IPS-18c (cell line): ENCODE results near the gene CDKN2AIPNL.
"Not testable (repeated sequence)": the region's sequence is repeated elsewhere in the genome, so short reads cannot be mapped to it uniquely, and the experiment has no call there.

ENCODE experiments used
- H3K4me3 ChIP-seq: 2 replicates; pipeline ENCODE4 v1.7.0; 2013; ENCODE audit warnings: low read depth, mild to moderate bottlenecking, low read length, moderate library complexity; ENCODE audit not compliant: insufficient read depth
- H3K9me3 ChIP-seq: one replicate; pipeline ENCODE4 v1.6.1; 2013; ENCODE audit warnings: mild to moderate bottlenecking, low read length, moderate library complexity; ENCODE audit not compliant: control insufficient read depth, insufficient read depth

The CDKN2AIPNL gene

DNA sequence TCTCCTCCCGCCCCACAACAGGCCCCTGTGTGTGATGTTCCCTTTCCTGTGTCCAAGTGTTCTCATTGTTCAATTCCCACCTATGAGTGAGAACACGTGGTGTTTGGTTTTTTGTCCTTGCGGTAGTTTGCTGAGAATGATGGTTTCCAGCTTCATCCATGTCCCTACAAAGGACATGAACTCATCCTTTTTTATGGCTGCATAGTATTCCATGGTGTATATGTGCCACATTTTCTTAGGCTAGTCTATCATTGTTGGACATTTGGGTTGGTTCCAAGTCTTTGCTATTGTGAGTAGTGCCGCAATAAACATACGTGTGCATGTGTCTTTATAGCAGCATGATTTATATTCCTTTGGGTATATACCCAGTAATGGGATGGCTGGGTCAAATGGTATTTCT lies 38.0 kb downstream of the CDKN2AIPNL start:
- not testable (repeated sequence) for H3K9me3 ChIP-seq, H3K4me3 ChIP-seq

- Histone ChIP-seq H3K4me3 (peak overlapping the region; percentile 98), H3K9me3 (peaks cover 3% of the 10 kb centered on the region)
Observed at GRCh38 chr5:134371834-134372340, 39.8 kb downstream of the CDKN2AIPNL start.

GRCh38 chr5:134370871-134371833 lies 40.5 kb downstream of the CDKN2AIPNL start, which contains the start of gene UBE2B:
TSS of gene UBE2B (plus strand) at chr5:134371569. CDS start at chr5:134371596, 27 bp downstream.
- Histone ChIP-seq H3K4me3 (peak within 1 kb of the TSS; percentile 98), H3K9me3 (peaks cover 3% of the 10 kb centered on the region)

DNA sequence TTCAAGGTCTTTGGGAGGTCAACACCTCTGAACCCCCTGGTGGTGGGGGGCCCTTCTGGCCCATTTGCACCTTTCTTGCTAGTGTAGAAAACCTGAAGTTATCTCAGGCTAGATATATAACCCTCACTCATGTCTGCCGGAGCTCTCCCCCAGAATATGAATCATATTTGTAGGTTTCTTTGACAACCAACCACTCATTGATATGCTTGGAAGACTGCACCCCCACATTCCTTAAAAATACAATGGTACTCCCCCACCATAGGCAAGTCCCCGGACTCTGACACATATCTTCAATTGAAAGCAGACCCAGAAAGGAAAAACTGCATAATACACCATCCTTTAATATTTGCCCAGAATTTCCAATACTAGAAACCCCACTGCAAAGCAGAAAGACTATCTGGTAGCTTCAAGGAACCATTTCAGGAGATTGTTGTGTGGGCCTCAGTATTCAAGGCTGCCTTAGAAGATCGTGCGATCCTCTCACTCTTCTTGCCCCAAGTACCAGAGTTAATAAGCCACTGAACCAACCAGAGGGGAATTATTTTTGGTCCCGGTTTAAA lies 41.3 kb downstream of the CDKN2AIPNL start:
- peak overlapping the region; percentile 98; the same call in 1 of the 2 replicates for H3K4me3 ChIP-seq
- peaks cover 3% of the 10 kb centered on the region for H3K9me3 ChIP-seq

DNA sequence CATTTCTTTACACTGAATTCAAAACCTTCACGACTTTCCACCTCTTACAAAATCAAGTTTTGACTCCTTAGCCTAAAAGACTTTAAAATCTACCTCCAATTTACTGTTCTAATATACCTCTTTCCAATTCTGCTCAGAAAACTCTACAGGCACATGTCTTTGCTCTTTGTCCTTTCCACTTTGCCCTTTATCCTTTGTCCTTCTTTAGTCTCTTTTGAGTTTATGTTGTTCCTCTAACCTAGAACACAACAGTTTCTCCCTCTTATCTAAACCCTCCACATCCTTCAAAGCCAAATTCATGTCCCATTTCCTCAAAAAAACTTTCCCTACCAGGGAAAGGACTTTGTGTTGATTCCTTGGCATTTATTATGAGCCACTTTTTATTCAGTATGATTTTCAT lies 46.1 kb downstream of the CDKN2AIPNL start:
- Histone ChIP-seq H3K4me3 (no peak overlapping the region), H3K9me3 (no peaks in the 10 kb centered on the region)

DNA sequence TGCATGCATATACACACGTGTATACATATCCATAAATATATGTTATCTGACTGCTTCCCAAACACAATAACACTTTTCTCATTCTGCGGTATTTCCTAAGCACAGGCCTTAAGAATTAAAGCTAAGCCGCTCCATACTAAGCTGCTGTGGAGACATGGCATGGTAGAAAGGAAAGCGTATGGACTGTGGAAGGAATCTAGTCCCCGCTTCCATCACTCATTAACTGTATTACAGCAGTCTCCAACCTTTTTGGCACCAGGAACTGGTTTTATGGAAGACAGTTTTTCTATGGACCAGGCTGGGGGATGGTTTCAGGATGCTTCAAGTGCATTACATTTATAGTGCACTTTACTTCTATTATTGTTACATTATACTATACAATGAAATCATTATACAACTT lies 56.0 kb downstream of the CDKN2AIPNL start:
- Histone ChIP-seq H3K4me3 (no peak overlapping the region), H3K9me3 (no peaks in the 10 kb centered on the region)
